Loucy (cell line): ENCODE results near the gene GLDN.

Experiments
- EZH2phosphoT487 ChIP-seq: fragments of 200-600 bp; IDR thresholded peaks from 2 replicates; pipeline ENCODE4 v1.6.1; 2018; ENCODE audit warnings: antibody characterized with exemption, mild to moderate bottlenecking, moderate library complexity, borderline replicate concordance
- TF ChIP-seq, protein P1 (sequence below): fragments of 200-600 bp; sonication (generic); conservative IDR thresholded peaks from 2 replicates; pipeline ENCODE4 v1.5.1; 2014; ENCODE audit warnings: mild to moderate bottlenecking, antibody characterized with exemption, low read length

DNA sequence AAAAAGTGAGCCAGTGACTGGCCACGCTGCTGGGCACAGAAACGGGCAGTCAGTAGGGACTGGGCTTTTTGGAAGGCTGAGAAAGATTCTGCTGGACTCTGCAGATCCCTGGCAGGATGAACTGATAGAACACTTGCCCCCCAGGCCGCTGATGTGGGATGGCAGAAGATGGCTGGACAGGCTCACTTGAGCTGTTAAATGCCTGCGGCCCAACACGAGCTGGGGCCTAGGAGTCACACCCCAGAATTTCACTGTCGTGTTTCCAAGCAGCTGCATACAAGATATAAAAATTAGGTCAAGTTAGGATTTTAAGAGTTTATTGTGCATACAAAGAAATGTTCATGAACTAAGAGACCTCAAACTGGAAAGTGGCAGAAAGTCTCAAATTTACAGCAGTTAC, 26.9 kb downstream of the GLDN start:
- TF ChIP-seq, protein P1, sequence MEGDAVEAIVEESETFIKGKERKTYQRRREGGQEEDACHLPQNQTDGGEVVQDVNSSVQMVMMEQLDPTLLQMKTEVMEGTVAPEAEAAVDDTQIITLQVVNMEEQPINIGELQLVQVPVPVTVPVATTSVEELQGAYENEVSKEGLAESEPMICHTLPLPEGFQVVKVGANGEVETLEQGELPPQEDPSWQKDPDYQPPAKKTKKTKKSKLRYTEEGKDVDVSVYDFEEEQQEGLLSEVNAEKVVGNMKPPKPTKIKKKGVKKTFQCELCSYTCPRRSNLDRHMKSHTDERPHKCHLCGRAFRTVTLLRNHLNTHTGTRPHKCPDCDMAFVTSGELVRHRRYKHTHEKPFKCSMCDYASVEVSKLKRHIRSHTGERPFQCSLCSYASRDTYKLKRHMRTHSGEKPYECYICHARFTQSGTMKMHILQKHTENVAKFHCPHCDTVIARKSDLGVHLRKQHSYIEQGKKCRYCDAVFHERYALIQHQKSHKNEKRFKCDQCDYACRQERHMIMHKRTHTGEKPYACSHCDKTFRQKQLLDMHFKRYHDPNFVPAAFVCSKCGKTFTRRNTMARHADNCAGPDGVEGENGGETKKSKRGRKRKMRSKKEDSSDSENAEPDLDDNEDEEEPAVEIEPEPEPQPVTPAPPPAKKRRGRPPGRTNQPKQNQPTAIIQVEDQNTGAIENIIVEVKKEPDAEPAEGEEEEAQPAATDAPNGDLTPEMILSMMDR, result no peak
- TF ChIP-seq EZH2phosphoT487, result no peak
